CD4-positive, alpha-beta T cell treated with Interleukin-12 subunit alpha and Interleukin-12 subunit beta, for 1 hour (primary cell): Measurements from ENCODE around the gene GDPD4.
"Not testable (repeated sequence)": the region's sequence is repeated elsewhere in the genome, so short reads cannot be mapped to it uniquely, and the experiment has no call there.

Experiments used
- DNase-seq: peaks from one replicate; pipeline ENCODE4 v3.0.0-alpha.2; 2020

The GDPD4 gene

GRCh38 chr11:77301510-77301909 is at the start of gene GDPD4:
Gene GDPD4 (minus strand): TSS chr11:77301686. CDS start chr11:77285137, 16,549 bp downstream.
- DNase-seq, result no peak

DNA sequence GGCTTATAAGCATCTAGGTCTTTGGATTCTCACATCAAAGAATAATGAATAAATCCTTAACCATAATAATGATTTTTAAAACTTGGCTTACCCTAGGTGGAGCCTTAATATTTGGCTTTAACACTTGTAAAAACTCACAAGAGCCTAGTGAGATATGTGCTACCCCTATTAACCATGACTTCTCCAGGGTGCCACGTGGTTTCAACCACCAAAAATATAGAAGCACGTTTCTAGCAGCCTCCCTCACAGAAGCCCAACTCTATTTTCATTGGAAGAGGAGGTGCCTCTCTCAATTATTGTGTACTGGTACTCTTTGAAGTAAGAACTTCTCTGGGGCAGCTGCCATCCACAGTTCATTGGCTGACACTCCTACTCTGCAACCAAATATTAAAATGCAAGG is 46.5 kb upstream of the GDPD4 start:
- no peak for DNase-seq

GRCh38 chr11:77346906-77347603 is 45.6 kb upstream of the GDPD4 start:
- no peak for DNase-seq

DNA sequence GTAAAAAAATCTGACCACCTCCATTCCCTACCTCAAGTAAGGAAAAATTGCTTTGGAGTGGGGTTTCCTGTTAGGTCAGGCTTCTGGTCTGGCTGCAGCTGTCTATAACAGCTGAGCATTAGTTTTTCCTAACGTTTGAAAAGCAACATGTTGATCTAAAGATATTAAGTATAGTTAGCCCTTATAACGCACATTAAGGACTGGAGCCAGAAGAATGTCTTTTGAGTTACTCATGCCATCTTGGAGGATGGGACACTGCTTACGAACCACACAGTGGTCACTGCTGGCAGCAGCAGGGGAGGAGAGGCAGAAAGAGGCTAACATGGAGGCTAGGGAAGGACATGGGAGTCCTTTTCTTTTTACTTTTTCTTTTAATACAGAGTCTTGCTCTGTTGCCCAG is 44.1 kb upstream of the GDPD4 start:
- DNase-seq, result no peak

DNA sequence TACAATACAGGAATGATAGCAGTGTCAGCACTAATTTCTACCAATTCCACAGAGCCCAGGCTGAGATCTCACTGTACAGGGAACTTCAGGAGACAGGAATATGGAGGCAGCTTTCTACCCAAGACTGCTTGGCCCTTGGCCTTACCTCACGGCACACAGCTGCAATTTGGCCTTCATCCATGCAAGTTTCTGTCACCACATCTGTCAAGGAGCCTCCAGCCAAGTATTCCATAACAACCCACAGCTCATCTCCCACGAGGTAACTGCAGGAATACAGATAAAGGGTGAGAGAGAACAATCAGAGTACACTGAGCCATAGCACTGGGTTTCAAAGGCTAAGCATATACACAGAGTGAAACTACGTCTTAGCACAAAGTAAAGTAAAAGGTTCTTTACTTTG is 39.0 kb upstream of the GDPD4 start:
- no peak for DNase-seq

DNA sequence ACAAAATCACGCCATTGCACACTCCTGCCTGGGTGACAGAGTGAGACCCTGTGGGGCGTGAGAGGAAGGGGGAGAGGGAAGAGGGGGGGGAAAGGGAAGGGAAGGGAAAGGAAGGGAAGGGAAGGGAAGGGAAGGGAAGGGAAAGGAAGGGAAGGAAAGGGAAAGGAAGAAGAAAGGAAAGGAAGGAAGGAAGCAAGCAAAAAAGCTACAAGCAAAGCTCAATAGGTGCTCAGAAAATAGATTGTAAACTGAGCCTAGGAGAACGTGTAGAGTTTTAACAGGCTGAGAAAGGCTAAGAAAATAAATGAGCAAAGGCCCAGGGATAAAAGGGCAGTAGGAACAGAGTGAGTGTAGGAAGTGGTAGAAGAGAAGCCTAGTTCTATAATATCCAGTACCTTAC is 30.8 kb upstream of the GDPD4 start:
- no peak for DNase-seq

GRCh38 chr11:77325159-77325558 is 23.7 kb upstream of the GDPD4 start:
- no peak for DNase-seq

DNA sequence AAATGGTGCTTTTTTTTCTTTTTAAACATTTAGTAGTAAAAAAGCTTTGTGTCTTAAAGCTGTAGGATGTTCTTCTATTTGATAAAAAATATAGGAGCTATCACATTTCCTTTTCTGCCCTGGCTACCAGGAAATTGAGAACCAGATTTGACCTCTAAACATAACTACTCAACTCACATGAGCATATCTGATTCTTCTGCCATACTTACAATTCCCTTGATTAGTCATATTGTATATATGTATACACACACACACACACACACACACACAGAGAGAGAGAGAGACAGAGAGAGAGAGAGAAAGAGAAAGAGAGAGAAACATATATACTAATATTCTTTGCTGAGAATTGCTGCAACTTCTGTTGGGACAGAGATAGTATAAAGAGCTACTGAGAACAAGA is 23.0 kb upstream of the GDPD4 start:
- no peak for DNase-seq

DNA sequence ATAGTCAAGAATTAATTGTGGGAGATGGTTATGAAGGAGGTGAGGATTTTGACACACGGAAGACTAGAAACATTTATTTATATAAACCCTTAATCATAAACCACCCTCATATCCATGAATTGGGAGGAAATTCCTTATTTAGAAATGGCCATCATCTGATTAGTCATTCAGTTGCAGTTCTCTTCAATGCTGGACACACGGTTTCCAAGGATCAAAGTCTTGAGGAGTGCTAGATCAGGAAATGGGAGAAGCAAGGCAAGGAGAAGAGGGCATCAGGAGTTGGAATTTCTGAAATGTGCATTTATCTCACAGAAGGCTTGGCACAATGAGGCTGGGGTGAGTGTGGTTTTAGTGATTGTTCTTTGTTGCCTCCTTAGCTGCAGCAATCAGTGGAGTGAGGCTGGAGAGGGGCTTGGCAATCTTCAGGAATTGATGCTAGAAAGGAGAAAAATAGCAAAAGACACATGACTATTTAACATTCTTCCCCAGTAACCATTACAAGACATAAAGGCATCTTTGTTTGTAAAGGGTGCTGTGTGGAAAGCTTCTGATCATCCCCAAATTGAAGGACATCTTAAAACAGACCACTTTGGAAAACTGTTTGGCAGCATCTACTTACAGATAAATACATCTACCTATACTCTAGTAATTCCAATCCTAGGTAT is 21.6 kb upstream of the GDPD4 start:
- DNase-seq, result no peak

DNA sequence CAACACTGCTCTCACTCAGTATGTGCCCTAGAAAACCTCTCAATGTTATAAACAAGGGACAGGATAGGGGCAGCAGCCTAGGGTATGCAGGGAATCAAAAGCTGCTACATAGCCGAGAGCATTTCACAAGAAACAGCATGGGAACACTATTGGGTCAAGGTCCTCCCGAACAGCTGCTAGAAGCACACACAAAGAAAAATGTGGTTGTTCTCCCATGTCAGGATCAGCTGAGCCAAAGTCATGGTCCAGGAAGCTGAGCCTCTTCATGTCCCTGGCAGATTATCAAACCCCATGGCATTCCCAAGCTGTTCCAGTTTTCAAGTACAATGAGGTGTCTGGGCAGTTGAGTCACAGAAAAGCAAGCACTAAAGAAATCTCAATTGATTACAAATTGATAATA is 21.0 kb upstream of the GDPD4 start:
- no peak for DNase-seq

DNA sequence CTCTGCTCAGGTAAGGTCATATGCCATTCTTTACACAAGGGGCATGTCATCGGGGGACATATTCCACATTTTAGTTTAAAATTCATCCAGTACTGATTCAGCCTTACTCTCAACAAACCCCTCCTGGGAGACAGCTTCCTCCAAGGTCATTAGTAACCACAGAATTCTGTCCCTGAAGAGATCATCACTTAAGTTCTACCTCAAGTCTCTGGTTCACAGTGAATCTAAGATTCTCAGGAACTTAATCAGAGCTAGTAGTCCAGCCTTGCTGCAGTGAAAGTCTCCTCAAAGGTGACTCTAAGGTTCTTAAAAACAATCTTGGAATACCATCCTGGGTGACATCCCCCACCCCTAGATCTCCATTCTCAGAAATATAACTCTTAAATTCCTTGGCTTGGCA is 18.9 kb upstream of the GDPD4 start:
- DNase-seq, result no peak

- DNase-seq, result no peak
Observed at GRCh38 chr11:77318600-77318999, 17.1 kb upstream of the GDPD4 start.

DNA sequence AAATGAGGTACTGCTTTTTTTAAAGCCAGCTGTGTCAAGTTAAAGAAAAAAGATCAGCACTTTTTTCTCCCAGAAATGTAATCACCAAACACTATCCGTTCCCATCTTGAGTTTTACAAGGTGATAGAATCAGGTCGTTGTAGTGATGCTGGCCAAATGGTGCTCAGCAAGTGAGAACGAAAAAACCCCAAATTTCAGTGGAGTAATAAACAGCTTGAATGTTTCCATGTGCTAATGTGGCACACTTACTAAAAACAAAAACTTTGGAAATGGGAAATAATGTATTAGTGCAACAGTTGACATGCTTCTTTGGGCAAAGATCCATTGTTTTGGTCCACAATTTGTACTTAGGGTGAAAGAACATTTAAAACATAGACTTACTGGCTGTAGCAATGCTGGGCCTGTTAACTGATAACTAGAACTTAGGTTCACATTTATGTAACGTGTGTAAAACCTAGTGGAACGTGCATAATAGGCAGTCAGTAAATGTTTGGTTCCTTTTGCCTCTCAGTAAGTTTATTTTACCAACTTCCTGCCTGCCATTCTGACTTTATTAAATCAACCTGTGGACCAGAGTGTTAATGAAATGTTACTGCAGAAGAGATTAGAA is 15.4 kb upstream of the GDPD4 start:
- no peak for DNase-seq

GRCh38 chr11:77312107-77312506 is 10.6 kb upstream of the GDPD4 start:
- DNase-seq, result no peak

DNA sequence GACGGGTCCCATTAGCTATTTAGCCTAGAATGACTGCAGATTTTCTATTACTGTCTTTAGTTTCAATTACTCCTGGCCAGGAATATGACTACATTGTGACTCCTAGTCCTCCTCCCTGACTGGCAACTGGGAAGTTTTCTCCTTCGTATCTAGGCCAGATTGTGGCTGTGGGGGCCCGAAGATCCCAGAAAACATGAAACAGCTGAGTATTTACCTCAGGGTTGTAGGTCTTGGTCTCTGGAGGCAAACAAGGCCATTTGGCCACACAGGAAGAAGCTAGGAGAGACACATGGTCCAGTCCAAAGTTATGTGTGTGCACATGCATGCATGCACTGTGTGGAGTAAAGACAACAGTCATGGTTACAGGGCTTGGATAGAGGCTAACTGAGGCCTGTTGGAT is 10.2 kb upstream of the GDPD4 start:
- DNase-seq, result no peak

- no peak for DNase-seq
Observed at GRCh38 chr11:77310721-77311120, 9.2 kb upstream of the GDPD4 start.

DNA sequence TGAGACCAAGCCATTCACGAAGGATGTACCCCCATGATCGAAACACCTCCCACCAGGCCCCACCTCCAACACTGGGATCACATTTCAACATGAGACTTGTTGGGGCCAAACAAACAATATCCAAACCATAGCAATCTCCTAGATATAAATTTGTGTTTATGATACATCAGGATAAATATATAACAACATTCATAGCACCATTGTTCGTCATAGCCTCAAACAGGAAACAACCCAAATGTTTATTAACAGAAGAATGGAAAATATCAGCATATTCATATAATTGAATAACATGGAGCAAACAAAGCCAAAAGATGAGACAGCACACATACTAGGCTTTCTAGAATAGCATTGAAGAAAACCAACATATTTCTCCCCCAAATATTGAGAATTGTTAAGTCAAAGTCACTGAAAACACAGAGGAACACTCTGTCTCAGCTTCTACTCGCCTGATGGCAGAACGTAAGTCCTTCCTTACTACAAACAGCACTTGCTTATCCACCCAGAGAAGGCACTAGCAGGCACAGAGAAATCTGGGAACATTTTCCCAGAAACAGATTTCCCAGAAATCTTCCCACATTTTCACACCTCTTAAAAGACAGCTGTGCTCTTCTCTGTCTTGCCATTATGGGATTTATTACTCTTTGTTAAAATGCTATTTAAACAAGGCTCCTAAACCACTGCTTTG is 8.1 kb upstream of the GDPD4 start:
- no peak for DNase-seq

DNA sequence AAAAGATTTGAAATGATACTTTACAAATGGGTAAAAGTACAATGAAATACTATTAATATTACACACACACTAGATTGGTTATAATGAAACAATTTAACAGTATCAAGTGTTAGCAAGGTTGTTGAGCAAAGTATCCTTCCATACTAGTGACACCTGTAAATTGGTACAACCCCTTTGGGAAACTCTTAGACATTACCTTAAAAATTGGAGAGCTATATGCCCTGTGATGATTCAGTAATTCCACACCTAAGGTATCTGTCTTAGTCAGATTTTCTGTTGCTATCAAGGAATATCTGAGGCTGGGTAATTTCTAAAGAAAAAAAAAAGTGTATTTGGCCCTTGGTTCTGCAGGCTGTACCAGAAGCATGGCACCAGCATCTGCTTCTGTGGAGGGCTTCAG is 7.4 kb upstream of the GDPD4 start:
- no peak for DNase-seq

GRCh38 chr11:77303328-77303727 is 1.8 kb upstream of the GDPD4 start:
- DNase-seq, result no peak

DNA sequence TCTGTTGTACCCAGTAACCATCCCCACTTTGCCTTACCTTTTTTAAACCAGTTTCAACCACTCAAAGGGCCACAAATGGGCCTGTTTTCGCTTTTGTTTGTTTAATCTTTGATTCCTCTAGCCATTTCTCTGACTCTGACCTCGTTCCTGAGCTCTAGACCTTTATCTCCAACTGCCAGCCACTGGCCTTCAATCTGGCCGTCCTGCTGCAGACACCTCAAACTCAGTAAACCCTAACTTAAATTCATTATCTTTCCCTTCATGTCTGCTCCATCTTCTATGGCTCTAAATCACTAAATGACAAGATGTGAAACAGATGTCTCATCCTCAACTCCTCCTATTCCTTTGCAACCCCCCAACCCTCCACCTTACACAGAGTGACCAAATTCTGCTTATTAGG is 1.3 kb upstream of the GDPD4 start:
- no peak for DNase-seq

DNA sequence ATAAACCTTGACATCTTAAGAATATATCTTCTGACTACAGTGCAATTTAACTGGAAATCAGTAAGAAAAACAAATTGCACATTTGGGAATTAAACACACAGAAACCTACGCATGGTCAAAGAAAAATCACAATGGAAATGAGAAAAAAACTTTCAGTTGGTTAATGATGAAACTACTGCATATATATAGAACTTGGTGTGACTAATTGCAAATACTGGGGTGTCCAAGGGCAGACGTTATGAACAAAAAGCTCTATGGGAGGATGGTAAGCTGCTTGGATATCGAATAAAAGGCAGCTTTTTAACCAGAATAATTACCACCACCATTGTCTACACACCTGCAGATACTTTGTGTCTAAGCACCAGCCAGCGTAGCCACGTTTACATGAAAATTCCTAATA is 791 bp downstream of the GDPD4 start:
- no peak for DNase-seq

DNA sequence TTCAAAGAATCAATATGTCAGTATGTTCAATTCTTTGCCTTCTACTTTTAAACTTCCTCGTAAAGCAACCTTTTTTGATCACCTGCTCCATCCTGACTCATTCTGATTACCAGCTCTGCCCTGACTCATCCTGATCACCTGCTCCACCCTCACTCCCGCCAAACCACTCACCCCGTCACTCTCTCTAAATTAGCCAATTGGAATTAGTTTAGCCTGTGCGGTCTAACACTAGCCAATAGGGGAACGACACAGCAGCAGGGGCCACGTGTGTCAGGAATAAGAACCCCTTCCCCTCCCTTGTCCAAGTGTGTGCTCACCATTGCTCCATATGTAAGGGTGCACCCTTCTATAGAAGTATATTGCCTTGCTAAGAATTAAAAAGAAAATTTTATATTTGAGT is 1.5 kb downstream of the GDPD4 start:
- not testable (repeated sequence) for DNase-seq

GRCh38 chr11:77299528-77299993 is 1.9 kb downstream of the GDPD4 start:
- no peak for DNase-seq

DNA sequence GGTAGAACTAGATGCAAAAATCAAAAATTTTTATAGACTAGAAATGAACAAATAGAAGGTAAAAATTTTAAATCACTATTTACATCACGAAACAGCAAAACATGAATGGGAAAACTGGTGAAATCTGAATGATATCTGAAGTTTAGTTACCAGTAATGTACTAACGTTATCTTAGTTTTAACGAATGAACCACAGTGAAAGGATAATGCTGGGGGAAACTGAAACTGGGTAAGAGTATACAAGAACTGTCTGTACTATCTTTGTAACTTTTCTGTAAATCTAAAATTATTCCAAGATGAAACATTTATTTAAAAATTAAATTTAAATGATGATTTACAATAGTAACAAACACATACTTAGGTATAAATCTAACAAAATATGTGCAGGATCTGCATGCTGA is 7.4 kb downstream of the GDPD4 start:
- DNase-seq, result no peak
